LHCN-M2 (cell line): Measurements from ENCODE around the gene SLC13A2. TPM values are rescaled to one million over a fixed set of nuclear protein-coding genes. Genes with fewer than 3 reads are reported as not detected.
"Not testable (repeated sequence)": the region's sequence is repeated elsewhere in the genome, so short reads cannot be mapped to it uniquely, and the experiment has no call there.

Experiments
- DNase-seq: peaks from one replicate; pipeline ENCODE4 v3.0.0-alpha.2; 2012; ENCODE audit warnings: low read depth
- total RNA-seq: library from RNA; depleted of rRNA; stranded (reverse); fragments of >200 nt; gene quantifications from 2 replicates; pipeline ENCODE4 v1.2.3, GENCODE V29; 2014

SLC13A2 gene
- total RNA-seq, 1 experiment from 2014 or later = not detected

GRCh38 chr17:28513476-28513875, 40.0 kb downstream of the SLC13A2 start:
- DNase-seq = no peak

- no peak for DNase-seq
Observed at GRCh38 chr17:28514561-28515002, 41.1 kb downstream of the SLC13A2 start.

GRCh38 chr17:28515518-28515917, 42.1 kb downstream of the SLC13A2 start:
- no peak for DNase-seq

GRCh38 chr17:28518132-28518531, 44.7 kb downstream of the SLC13A2 start:
- DNase-seq = no peak

GRCh38 chr17:28518578-28518977, 45.1 kb downstream of the SLC13A2 start:
- DNase-seq = no peak

GRCh38 chr17:28519236-28519635, 45.8 kb downstream of the SLC13A2 start:
- no peak for DNase-seq

GRCh38 chr17:28520687-28521086, 47.2 kb downstream of the SLC13A2 start:
- no peak for DNase-seq

- DNase-seq = no peak
Observed at GRCh38 chr17:28521311-28522085, 48.1 kb downstream of the SLC13A2 start.

GRCh38 chr17:28522281-28522680, 48.8 kb downstream of the SLC13A2 start:
- DNase-seq = not testable (repeated sequence)

GRCh38 chr17:28523186-28523585, 49.7 kb downstream of the SLC13A2 start:
- no peak for DNase-seq

GRCh38 chr17:28523876-28524275, 50.4 kb downstream of the SLC13A2 start:
- DNase-seq = no peak

GRCh38 chr17:28524476-28525424, 51.3 kb downstream of the SLC13A2 start:
- no peak for DNase-seq

- peak; percentile 31 for DNase-seq
Observed at GRCh38 chr17:28526381-28526780, 52.9 kb downstream of the SLC13A2 start.

- no peak for DNase-seq
Observed at GRCh38 chr17:28527181-28527681, 53.8 kb downstream of the SLC13A2 start.

GRCh38 chr17:28527859-28528258, 54.4 kb downstream of the SLC13A2 start:
- DNase-seq = no peak

- DNase-seq = peak; percentile 13
Observed at GRCh38 chr17:28528327-28529012, 55.0 kb downstream of the SLC13A2 start.

- DNase-seq = no peak
Observed at GRCh38 chr17:28529013-28529400, 55.6 kb downstream of the SLC13A2 start.

- DNase-seq = no peak
Observed at GRCh38 chr17:28530250-28530649, 56.8 kb downstream of the SLC13A2 start.

- no peak for DNase-seq
Observed at GRCh38 chr17:28530926-28531325, 57.5 kb downstream of the SLC13A2 start.

- peak; percentile 34 for DNase-seq
Observed at GRCh38 chr17:28532050-28532960, 58.9 kb downstream of the SLC13A2 start.
